ENCODE measurements around the gene RPS29. TPM values are rescaled to one million over a fixed set of nuclear protein-coding genes. Genes with fewer than 3 reads are reported as not detected.

Gene RPS29
- total and polyA plus RNA-seq, 2 of the 13 experiments (the other 11 are each of a cell fraction or from before 2014, with no cell fraction given), result 4,303 to 8,215 TPM

DNA sequence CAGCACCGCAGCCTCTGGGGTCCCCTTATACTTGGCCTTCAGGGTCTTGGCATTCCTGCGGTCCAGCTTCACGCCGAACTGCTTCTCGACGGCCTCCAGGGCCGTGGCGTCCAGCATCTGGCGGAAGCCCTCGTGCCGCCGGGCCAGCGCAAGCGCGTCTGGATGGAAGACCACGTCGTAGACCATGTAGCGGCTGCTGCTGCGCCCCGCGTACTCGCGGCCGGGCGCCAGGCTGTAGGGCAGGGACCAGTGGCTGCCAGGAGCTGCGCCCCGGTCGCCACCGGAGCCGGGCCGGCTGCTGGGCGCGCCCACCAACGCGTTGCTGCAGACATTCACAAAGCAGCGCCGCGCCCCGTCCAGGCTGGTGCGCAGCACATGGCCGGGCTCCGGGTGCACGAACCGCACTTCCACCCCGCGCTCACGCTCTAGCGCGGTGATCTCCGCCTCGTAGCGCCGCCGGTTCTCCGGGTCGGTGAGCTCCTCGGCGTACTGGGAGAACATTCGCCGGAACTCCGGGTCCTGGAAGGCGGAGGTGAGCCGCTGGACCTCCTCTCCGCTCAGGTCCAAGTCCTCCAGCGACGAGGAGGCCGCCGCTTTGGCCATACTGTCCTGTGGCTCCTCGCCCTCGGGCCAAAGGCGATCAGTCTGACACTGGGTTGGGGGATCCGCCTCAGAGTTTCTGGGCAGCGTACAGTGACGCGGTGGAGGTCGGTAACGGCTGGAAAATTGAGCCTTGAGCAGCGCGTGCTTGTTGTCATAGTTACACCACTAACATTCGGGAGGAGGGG is 48.6 kb upstream of the RPS29 start, which contains the start of gene DNAAF2 (continued):
- TF ChIP-seq ZSCAN12 (CRISPR knock-in tag; IDR thresholded peaks at IDR 0.05) (0 out of 2 replicates have a peak, but pooled peaks have one; percentile 40), TFE3 (CRISPR knock-in tag; IDR thresholded peaks at IDR 0.05) (peak; percentile 36; the same call in 1 of the 2 replicates), ZNF414 (CRISPR knock-in tag; IDR thresholded peaks at IDR 0.05) (peak; percentile 47; the same call in 1 of the 2 replicates), ZNF224 (CRISPR knock-in tag; IDR thresholded peaks at IDR 0.05) (no peak), PITX1 (CRISPR knock-in tag; IDR thresholded peaks at IDR 0.05) (no peak), ZNF263 (CRISPR knock-in tag; IDR thresholded peaks at IDR 0.05) (no peak; the same call in 1 of the 2 replicates), ZNF367 (CRISPR knock-in tag; IDR thresholded peaks at IDR 0.05; ENCODE audit: borderline replicate concordance) (no peak), RFXAP (CRISPR knock-in tag; IDR thresholded peaks at IDR 0.05; ENCODE audit: borderline replicate concordance) (no peak), THAP8 (CRISPR knock-in tag; IDR thresholded peaks at IDR 0.05; ENCODE audit: borderline replicate concordance) (no peak), ZSCAN9 (CRISPR knock-in tag; IDR thresholded peaks at IDR 0.05; ENCODE audit: borderline replicate concordance) (no peak), MXD4 (CRISPR knock-in tag; IDR thresholded peaks at IDR 0.05) (peak; percentile 42; the same call in 1 of the 2 replicates), IRF9 (CRISPR knock-in tag; IDR thresholded peaks at IDR 0.05; ENCODE audit: borderline replicate concordance) (peak; percentile 6; the same call in 1 of the 2 replicates), ZFY (CRISPR knock-in tag; IDR thresholded peaks at IDR 0.05) (peak; percentile 36), KDM5A (IDR thresholded peaks at IDR 0.05; ENCODE audit: borderline replicate concordance, low read length) (no peak), ZNF317 (CRISPR knock-in tag; IDR thresholded peaks at IDR 0.05) (peak; percentile 62; the same call in 1 of the 2 replicates), ZNF652 (CRISPR knock-in tag; IDR thresholded peaks at IDR 0.05; ENCODE audit: borderline replicate concordance, low read depth) (no peak), EED (CRISPR knock-in tag; IDR thresholded peaks at IDR 0.05) (no peak; the same call in 1 of the 2 replicates)
- TF ChIP-seq, protein P1, sequence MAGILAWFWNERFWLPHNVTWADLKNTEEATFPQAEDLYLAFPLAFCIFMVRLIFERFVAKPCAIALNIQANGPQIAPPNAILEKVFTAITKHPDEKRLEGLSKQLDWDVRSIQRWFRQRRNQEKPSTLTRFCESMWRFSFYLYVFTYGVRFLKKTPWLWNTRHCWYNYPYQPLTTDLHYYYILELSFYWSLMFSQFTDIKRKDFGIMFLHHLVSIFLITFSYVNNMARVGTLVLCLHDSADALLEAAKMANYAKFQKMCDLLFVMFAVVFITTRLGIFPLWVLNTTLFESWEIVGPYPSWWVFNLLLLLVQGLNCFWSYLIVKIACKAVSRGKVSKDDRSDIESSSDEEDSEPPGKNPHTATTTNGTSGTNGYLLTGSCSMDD (CRISPR knock-in tag; IDR thresholded peaks at IDR 0.05), result no peak
- TF ChIP-seq, protein P2, sequence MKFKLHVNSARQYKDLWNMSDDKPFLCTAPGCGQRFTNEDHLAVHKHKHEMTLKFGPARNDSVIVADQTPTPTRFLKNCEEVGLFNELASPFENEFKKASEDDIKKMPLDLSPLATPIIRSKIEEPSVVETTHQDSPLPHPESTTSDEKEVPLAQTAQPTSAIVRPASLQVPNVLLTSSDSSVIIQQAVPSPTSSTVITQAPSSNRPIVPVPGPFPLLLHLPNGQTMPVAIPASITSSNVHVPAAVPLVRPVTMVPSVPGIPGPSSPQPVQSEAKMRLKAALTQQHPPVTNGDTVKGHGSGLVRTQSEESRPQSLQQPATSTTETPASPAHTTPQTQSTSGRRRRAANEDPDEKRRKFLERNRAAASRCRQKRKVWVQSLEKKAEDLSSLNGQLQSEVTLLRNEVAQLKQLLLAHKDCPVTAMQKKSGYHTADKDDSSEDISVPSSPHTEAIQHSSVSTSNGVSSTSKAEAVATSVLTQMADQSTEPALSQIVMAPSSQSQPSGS (CRISPR knock-in tag; IDR thresholded peaks at IDR 0.05), result no peak
- TF ChIP-seq, protein P3, sequence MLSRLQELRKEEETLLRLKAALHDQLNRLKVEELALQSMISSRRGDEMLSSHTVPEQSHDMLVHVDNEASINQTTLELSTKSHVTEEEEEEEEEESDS (CRISPR knock-in tag; IDR thresholded peaks at IDR 0.05; ENCODE audit: borderline replicate concordance), result no peak
- TF ChIP-seq, protein P4, sequence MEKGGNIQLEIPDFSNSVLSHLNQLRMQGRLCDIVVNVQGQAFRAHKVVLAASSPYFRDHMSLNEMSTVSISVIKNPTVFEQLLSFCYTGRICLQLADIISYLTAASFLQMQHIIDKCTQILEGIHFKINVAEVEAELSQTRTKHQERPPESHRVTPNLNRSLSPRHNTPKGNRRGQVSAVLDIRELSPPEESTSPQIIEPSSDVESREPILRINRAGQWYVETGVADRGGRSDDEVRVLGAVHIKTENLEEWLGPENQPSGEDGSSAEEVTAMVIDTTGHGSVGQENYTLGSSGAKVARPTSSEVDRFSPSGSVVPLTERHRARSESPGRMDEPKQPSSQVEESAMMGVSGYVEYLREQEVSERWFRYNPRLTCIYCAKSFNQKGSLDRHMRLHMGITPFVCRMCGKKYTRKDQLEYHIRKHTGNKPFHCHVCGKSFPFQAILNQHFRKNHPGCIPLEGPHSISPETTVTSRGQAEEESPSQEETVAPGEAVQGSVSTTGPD (CRISPR knock-in tag; IDR thresholded peaks at IDR 0.05), result no peak
